Type B pancreatic cell (in vitro differentiated cells): ENCODE data around the gene TRIM7. TPM values are rescaled to one million over a fixed set of nuclear protein-coding genes. Genes with fewer than 3 reads are reported as not detected.
A peak's percentile ranks its signal among the peaks of the same experiment; 100 is the strongest.

Experiments used
- DNase-seq: peaks from one replicate; pipeline ENCODE4 v3.0.0; 2021; ENCODE audit warnings: mixed read lengths; ENCODE audit not compliant: unreplicated experiment; ENCODE audit errors: extremely low spot score
- H3K27ac Mint-ChIP-seq: 2 replicates; pipeline ENCODE4 v1.8.0; 2021; ENCODE audit warnings: mild to moderate bottlenecking, mixed read lengths
- H3K27me3 Mint-ChIP-seq: 2 replicates; pipeline ENCODE4 v1.8.0; 2021; ENCODE audit warnings: mixed read lengths
- H3K36me3 Mint-ChIP-seq: 2 replicates; pipeline ENCODE4 v1.8.0; 2021; ENCODE audit warnings: mixed read lengths
- H3K4me1 Mint-ChIP-seq: one replicate; pipeline ENCODE4 v1.8.0; 2021; ENCODE audit warnings: mixed read lengths; ENCODE audit not compliant: unreplicated experiment
- H3K4me3 Mint-ChIP-seq: 2 replicates; pipeline ENCODE4 v1.8.0; 2021; ENCODE audit warnings: mild to moderate bottlenecking, mixed read lengths
- H3K9me3 Mint-ChIP-seq: 2 replicates; pipeline ENCODE4 v1.8.0; 2021; ENCODE audit warnings: mixed read lengths
- total RNA-seq: library from RNA; stranded (reverse); gene quantifications from 2 replicates; pipeline ENCODE4 v1.2.1, GENCODE V29; 2021; ENCODE audit warnings: low replicate concordance
- TF ChIP-seq, protein P1 (sequence below): fragments of 200-600 bp; sonication (generic); conservative IDR thresholded peaks from 2 replicates; pipeline ENCODE4 v1.5.0; 2021; ENCODE audit warnings: antibody characterized with exemption, mild to moderate bottlenecking

TRIM7 gene
- total RNA-seq, 1 donor from 2014 or later: 0.58 TPM

DNA sequence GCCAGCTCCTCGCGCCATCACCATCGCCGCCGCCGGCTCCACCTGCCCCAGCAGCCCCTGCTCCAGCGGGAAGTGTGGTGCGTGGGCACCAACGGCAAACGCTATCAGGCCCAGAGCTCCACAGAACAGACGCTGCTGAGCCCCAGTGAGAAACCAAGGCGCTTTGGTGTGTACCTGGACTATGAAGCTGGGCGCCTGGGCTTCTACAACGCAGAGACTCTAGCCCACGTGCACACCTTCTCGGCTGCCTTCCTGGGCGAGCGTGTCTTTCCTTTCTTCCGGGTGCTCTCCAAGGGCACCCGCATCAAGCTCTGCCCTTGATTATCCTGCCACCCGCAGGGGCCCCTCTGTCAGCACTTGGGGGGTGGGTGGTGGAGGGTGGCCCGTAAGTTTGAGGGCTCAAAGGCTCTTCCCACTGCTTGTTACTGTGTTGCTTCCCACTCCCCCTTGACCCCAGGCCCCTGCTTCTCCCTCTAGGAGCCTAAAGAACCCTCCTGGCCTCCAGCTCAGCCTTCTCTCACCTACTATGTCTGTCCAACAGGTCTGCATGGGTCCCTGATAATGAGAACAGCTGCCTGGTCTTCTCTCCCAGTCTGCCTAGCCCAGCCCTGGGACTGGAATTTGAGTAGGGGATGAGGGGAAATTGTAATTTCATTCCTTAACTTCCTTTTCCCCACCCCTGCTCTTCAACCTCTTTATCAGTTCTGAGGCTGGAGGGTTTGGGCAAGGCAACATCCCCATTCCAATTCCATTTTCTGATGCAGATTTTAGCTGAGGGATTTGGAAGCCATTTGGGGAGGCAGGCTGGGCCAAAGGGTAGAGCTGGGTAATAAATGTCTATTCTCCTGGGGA lies 29.7 kb upstream of the TRIM7 start:
- peaks cover 32% of the 10 kb centered on the region for H3K36me3 Mint-ChIP-seq
- TF ChIP-seq, protein P1, sequence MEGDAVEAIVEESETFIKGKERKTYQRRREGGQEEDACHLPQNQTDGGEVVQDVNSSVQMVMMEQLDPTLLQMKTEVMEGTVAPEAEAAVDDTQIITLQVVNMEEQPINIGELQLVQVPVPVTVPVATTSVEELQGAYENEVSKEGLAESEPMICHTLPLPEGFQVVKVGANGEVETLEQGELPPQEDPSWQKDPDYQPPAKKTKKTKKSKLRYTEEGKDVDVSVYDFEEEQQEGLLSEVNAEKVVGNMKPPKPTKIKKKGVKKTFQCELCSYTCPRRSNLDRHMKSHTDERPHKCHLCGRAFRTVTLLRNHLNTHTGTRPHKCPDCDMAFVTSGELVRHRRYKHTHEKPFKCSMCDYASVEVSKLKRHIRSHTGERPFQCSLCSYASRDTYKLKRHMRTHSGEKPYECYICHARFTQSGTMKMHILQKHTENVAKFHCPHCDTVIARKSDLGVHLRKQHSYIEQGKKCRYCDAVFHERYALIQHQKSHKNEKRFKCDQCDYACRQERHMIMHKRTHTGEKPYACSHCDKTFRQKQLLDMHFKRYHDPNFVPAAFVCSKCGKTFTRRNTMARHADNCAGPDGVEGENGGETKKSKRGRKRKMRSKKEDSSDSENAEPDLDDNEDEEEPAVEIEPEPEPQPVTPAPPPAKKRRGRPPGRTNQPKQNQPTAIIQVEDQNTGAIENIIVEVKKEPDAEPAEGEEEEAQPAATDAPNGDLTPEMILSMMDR: no peak
- peaks cover 4% of the 10 kb centered on the region for H3K4me1 Mint-ChIP-seq
- H3K27me3 Mint-ChIP-seq: no peaks in the 10 kb centered on the region
- no peak for DNase-seq
- H3K4me3 Mint-ChIP-seq: peak overlapping the region; percentile 5
- H3K9me3 Mint-ChIP-seq: no peaks in the 10 kb centered on the region
- H3K27ac Mint-ChIP-seq: peak overlapping the region; percentile 68

DNA sequence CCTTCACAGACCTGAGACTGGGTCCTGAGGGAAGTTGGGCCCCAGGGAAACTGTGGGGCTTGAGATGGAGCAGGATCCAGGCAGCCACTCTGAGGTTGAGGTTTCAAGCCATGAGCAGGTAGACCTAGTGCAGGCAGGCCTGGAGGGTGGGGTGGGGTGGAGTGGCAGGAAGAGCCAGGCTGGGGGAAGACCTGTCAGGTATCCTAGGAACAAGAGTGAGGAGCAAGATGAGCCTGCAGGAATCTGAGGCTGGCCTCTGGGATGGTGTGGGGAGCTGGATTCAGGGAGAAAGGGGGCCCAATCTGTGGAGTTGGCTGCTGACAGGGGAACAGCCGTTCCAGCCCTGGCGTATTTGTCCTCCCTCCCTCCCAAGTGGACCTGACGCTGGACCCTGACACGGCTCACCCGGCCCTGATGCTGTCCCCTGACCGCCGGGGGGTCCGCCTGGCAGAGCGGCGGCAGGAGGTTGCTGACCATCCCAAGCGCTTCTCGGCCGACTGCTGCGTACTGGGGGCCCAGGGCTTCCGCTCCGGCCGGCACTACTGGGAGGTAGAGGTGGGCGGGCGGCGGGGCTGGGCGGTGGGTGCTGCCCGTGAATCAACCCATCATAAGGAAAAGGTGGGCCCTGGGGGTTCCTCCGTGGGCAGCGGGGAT lies 28.9 kb upstream of the TRIM7 start:
- H3K4me3 Mint-ChIP-seq: no peak overlapping the region

DNA sequence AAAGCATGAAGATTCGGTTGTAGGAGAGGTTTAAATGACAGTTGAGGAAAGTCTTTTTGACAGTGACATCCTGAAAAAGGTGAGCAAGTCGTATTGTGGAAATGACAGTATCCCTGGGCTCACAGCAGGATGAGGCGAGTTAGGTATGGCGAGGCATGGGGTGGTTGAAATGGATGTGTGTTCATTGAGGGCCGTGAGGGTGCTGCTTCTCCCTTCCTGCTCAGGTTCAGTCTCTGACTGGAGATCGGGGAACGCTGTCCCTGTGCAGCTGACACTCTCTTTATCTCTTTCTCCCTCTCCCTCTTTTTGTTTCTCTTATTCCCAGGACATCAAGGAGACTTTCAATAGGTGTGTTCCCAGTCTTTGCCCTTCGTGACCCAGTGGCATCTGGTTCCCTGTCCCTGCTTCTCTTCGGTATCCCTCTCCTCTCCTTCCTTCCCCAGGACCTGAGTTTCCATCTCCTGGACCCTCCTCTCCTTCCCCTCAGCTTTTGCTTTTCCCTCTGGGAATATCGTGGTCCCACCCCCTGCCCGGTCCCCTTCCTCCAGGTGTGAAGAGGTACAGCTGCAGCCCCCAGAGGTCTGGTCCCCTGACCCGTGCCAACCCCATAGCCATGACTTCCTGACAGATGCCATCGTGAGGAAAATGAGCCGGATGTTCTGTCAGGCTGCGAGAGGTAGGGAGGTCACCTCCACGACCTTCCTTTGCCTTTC lies 28.2 kb upstream of the TRIM7 start:
- H3K27me3 Mint-ChIP-seq: no peaks in the 10 kb centered on the region
- TF ChIP-seq, protein P1: no peak
- no peak for DNase-seq
- peaks cover 4% of the 10 kb centered on the region for H3K4me1 Mint-ChIP-seq
- H3K27ac Mint-ChIP-seq: peak overlapping the region; percentile 40
- no peaks in the 10 kb centered on the region for H3K9me3 Mint-ChIP-seq
- H3K4me3 Mint-ChIP-seq: no peak overlapping the region
- peaks cover 24% of the 10 kb centered on the region for H3K36me3 Mint-ChIP-seq

More for the DNA sequence above, 28.9 kb upstream of the TRIM7 start:
- H3K9me3 Mint-ChIP-seq: no peaks in the 10 kb centered on the region
- H3K27me3 Mint-ChIP-seq: no peaks in the 10 kb centered on the region
- DNase-seq: no peak
- H3K27ac Mint-ChIP-seq: no peak overlapping the region
- H3K36me3 Mint-ChIP-seq: peaks cover 30% of the 10 kb centered on the region
- H3K4me1 Mint-ChIP-seq: peaks cover 4% of the 10 kb centered on the region
- TF ChIP-seq, protein P1: no peak

DNA sequence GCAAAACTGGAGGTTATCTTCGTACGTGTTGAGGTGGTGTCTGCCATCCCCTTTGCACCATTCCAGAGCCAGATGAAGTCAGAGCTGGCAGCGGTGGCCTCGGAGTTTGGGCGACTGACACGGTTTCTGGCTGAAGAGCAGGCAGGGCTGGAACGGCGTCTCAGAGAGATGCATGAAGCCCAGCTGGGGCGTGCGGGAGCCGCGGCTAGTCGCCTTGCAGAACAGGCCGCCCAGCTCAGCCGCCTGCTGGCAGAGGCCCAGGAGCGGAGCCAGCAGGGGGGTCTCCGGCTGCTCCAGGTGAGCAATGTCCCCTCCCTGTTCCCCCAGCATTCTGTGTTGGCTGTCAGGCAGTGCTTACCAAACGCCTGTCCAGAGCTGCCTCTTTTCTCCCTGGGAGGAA lies 27.6 kb upstream of the TRIM7 start:
- TF ChIP-seq, protein P1: no peak
- H3K4me3 Mint-ChIP-seq: no peak overlapping the region
- no peak for DNase-seq
- H3K9me3 Mint-ChIP-seq: no peaks in the 10 kb centered on the region
- peaks cover 4% of the 10 kb centered on the region for H3K4me1 Mint-ChIP-seq
- H3K36me3 Mint-ChIP-seq: peaks cover 20% of the 10 kb centered on the region
- H3K27ac Mint-ChIP-seq: peak overlapping the region; percentile 40
- H3K27me3 Mint-ChIP-seq: no peaks in the 10 kb centered on the region

DNA sequence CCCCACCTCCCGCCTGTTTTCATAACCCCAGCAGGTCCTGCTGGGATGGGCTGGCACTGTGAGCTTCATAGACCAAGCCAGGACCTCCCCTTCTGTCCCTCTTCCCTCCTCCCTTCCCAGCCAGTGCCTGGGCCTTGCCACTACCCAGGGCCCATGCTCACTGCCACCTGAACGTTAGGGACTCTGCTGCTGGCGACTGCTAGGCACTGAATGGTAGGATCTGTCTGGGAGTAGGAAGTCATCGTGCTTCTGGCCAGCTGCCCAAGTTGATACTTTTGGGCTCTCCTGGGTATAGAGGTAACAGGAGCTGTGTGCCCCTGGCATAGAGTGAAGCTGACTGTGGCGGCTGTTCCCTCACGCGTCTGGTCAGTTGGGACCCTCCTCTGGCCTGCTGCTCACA lies 26.4 kb upstream of the TRIM7 start:
- H3K9me3 Mint-ChIP-seq: no peaks in the 10 kb centered on the region
- H3K27ac Mint-ChIP-seq: no peak overlapping the region
- TF ChIP-seq, protein P1: no peak
- no peak for DNase-seq
- peaks cover 17% of the 10 kb centered on the region for H3K36me3 Mint-ChIP-seq
- peaks cover 4% of the 10 kb centered on the region for H3K4me1 Mint-ChIP-seq
- H3K27me3 Mint-ChIP-seq: no peaks in the 10 kb centered on the region
- H3K4me3 Mint-ChIP-seq: no peak overlapping the region
